ENCODE results near the gene CRAMP1.
"Not testable (repeated sequence)": the region's sequence is repeated elsewhere in the genome, so short reads cannot be mapped to it uniquely, and the experiment has no call there.

The CRAMP1 gene

GRCh38 chr16:1688807-1689560 lies 76.8 kb downstream of the CRAMP1 start:
- DNase-seq = no peak

- DNase-seq = no peak
These were observed 77.7 kb downstream of the CRAMP1 start for GRCh38 chr16:1689853-1690252.

GRCh38 chr16:1690810-1691209 lies 78.7 kb downstream of the CRAMP1 start:
- no peak for DNase-seq

GRCh38 chr16:1691276-1691675 lies 79.1 kb downstream of the CRAMP1 start:
- no peak for DNase-seq

- no peak for DNase-seq
These were observed 79.8 kb downstream of the CRAMP1 start for GRCh38 chr16:1691956-1692355.

- DNase-seq = no peak
These were observed 84.7 kb downstream of the CRAMP1 start for GRCh38 chr16:1696863-1697262.

DNA sequence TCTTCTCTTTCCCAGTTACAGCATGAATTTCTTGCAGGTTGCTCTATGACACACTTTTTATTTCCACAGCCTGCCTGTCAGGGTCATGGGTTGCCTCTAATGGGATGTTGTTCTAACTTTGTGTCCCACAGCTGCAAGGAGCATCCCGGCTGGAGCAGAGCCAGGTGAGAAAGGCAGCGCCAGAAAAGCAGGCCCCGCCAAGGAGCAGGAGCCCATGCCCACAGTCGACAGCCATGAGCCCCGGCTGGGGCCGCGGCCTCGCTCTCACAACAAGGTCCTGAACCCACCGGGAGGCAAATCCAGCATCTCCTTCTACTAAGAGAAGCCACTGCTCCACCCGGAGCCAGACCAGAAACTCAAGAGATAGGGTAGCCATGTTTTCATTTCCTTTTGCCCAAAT lies 86.5 kb downstream of the CRAMP1 start:
- no peak for DNase-seq

GRCh38 chr16:1700246-1700645 lies 88.1 kb downstream of the CRAMP1 start:
- DNase-seq = no peak

GRCh38 chr16:1701216-1701878 lies 89.2 kb downstream of the CRAMP1 start:
- no peak for DNase-seq

- not testable (repeated sequence) for DNase-seq
These were observed 93.1 kb downstream of the CRAMP1 start for GRCh38 chr16:1705324-1705687.

DNA sequence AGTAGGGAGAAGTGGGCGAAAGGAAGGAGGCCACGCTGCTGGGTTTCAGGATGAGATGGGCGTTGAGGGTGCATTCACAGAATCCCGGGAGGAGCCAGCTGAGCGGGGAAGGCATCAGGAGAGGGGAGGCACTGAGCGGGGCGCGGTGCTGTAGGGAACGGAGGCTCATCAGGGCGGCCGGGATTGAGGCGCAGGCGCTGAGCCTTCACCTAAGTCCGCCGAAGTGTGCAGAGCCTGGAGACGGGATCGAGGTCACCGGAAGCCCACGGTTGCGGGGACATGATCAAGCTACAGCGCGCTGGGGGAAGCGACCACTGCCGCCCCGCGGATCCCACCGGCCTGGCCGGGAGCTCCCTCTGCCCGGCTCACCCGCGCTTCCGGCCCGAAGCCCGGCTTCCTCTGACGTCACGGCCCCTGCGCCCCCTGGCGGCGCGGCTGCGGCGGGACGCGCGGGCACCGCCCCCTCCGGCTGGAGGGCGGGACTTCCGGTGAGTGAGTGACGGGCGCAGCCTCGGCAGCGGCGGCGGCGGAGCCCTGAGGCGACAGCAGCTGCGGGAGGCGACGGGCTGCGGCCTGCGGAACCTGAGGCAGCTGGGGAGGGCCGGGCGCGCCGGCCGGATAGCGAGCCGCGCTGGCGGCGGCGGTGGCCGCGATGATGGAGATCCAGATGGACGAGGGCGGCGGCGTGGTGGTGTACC lies 93.7 kb downstream of the CRAMP1 start, which contains the start of gene MAPK8IP3:
Gene MAPK8IP3 (plus strand): TSS at position 508 of the 698 bp plus-strand sequence. CDS start 145 bp downstream, at position 653.
- DNase-seq = peak; percentile 77

DNA sequence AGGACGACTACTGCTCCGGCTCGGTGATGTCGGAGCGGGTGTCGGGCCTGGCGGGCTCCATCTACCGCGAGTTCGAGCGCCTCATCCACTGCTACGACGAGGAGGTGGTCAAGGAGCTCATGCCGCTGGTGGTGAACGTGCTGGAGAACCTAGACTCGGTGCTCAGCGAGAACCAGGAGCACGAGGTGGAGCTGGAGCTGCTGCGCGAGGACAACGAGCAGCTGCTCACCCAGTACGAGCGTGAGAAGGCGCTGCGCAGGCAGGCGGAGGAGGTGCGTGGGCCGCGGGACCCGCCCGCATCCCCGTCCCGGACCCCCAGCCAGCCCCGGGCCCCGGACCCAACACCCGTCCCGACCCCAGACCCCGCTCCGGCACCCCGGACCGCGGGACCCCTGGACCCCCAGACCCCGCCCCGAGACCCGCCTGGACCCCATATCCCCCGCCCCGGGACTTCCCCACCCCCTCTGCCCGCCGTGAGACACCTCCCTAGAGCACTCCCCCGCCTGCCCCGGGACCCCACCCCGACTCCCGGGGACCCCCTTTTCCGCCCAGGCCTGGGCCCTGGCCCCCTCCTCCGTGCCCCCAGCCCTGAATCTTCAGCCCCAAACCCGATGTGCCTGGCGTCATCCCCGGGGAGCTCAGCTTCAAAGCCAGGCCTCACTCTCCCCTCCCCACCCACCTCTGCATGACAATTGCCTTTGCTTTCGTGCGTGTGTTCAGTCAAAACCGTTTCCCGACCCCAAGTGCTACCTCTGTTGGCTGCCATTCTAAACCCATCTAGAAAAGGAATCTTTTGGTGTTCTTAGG lies 94.4 kb downstream of the CRAMP1 start:
- DNase-seq = no peak

GRCh38 chr16:1707193-1707790 lies 95.1 kb downstream of the CRAMP1 start:
- DNase-seq = no peak

DNA sequence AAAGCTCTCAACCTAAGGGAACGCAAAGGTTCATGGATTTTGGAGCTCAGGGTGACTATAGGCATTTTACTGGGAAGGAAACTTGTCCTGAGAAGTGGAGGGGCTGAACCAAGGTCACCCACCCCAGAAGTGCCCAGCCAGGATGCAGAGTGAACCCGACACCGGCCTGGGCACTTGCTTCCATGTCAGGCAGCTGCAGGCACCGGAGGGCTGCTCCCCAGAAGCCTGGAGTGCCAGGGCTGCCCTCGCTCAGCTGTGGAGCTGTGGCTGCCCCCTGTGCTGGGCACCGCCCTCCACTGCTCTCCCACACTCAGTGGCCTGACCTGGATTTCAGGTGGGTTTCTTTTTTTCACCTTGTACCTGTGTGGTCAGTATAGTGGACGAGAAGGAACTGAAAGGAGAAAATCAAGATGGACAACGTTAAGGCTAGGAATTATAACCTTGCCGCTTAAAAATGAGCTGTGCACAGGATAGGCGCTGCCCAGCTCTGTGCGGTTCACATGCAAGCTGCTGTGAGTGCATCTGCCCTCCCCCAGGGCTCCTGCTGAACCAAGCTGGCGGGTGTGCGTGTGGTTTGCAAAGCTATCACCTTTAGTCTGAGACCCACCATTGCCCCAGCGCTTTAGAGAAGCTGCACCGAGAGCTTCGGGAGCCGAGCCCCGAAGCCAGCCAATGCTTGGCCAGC lies 96.1 kb downstream of the CRAMP1 start:
- no peak for DNase-seq

- DNase-seq = no peak
These were observed 96.6 kb downstream of the CRAMP1 start for GRCh38 chr16:1708768-1709180.

DNA sequence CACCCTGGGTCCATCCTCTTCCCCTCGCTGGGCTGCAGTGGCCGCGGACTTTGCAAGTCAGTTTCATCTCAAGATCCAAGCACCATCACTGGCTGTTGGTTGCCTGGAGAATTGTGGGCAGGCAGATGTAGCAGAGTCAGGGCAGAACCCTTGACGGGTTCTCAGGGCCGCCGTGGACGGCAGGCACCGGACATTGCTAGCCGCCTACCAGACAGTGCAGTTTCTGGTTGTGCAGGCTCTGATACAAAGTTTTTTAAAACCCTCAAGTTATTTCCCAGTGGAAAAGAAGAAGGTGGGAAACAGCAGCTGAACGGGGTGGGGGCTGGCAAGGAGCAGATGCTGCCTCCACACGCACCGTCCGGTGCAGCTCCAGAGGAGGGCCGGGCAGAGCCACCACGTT lies 97.2 kb downstream of the CRAMP1 start:
- DNase-seq = no peak

DNA sequence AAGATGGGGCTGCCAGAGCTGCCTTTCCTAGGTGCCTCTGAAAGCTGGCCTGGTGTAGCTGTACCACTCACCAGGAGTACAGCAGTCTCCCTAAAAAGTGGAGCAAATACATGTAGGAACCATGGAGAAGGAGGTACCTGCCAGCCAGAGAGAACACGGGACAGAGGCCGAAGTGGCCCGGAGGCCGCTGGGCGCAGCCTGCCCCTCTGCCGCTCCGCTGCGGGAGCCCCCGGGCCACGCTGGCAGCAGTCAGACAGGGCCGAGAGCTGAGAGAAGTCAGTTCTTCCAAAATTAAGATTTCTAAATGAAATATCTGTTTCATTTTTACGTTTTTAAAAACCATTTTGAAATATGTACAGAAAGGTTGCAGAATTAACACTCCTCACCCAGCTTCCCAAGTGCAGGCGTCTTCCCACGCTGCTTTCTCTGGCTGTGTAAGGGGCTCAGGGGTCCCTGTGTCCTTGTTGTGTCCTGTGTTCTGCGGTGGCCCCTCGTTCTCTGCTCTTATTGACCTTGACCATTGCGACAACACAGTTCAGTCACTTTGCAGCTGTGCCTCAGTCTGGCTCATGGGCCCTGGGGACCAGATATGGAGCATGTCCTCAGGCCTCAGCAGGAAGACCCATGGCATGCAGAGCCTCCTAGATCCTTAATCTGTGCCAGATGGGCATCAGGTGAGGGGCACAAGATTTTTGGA lies 98.8 kb downstream of the CRAMP1 start:
- no peak for DNase-seq

DNA sequence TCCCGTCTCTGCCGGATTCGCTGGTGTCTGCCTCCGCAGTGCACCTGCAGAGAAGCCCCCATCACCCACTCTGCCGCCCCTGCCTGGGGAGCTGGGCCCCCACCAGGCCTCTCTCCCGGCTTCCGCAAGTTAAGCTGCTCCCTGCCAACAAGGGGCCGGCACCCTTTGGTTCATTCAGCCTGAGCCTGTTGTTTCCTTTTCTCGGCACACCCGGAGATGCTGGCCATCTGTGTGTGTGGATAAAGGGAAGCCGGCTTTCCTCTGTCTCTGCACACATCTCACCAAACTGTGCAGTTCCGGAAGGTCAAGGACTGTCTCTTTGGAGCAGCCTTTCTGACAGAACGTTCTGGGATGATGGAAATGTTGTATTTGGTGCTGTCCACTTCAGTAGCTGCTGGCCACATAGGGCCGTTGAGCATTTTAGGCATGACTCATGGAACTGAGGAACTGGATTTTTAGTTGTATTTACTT lies 100.7 kb downstream of the CRAMP1 start:
- DNase-seq = no peak

- DNase-seq = no peak
These were observed 101.2 kb downstream of the CRAMP1 start for GRCh38 chr16:1713331-1713730.

DNA sequence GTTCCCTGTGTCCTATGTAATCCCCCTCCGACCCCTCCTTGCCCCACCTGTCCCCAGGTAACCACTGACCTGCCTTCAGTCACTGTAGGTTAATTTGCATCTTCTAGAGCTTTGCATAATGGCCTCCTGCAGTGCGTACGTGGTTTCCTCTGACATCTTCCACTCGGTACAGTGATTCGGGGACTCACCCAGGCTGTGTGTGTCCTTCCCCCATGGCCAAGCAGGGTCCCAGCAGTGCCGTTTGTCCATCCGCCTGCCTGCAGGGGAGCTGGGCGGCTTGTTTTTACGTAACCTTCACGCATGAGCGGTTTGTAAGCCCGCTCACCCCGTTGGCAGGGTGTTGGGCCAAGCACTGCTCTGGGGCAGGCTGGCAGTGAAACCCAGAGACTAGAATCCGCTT lies 101.8 kb downstream of the CRAMP1 start:
- peak; percentile 40 for DNase-seq

- no peak for DNase-seq
These were observed 103.1 kb downstream of the CRAMP1 start for GRCh38 chr16:1715220-1715619.

All from MV-4-11 (cell line).